Neural cell (in vitro differentiated cells): ENCODE data around the gene RAVER2. TPM values are rescaled to one million over a fixed set of nuclear protein-coding genes. Genes with fewer than 3 reads are reported as not detected.

Experiments used
- H2AFZ ChIP-seq: fragments of 200-600, 300-800 bp; sonication (generic), shearing (Covaris generic); 2 replicates; pipeline ENCODE4 v1.6.0; 2014; ENCODE audit warnings: low read depth, mild to moderate bottlenecking, antibody characterized with exemption, low read length, moderate library complexity
- H3F3A ChIP-seq: fragments of 200-600 bp; shearing (Covaris generic); 2 replicates; pipeline ENCODE4 v1.6.1; 2016; ENCODE audit warnings: mild to moderate bottlenecking, moderate library complexity, mixed read lengths, antibody characterized with exemption, low read length; ENCODE audit not compliant: insufficient read depth, poor library complexity, severe bottlenecking
- H3K27ac ChIP-seq: fragments of 200-600, 300-800 bp; sonication (generic), shearing (Covaris generic); 2 replicates; pipeline ENCODE4 v1.5.1; 2014; ENCODE audit warnings: mild to moderate bottlenecking, low read length, moderate library complexity
- H3K27me3 ChIP-seq: fragments of 300-800, 200-600 bp; sonication (generic), shearing (Covaris generic); 2 replicates; pipeline ENCODE4 v1.6.0; 2014; ENCODE audit warnings: mild to moderate bottlenecking, low read depth, low read length, moderate library complexity; ENCODE audit not compliant: insufficient read depth
- H3K36me3 ChIP-seq: fragments of 300-800, 200-600 bp; sonication (generic), shearing (Covaris generic); 2 replicates; pipeline ENCODE4 v1.5.1; 2014; ENCODE audit warnings: mild to moderate bottlenecking, antibody characterized with exemption, low read length, moderate library complexity; ENCODE audit not compliant: insufficient read depth
- H3K4me2 ChIP-seq: fragments of 300-800, 200-600 bp; sonication (generic), shearing (Covaris generic); 2 replicates; pipeline ENCODE4 v1.6.0; 2014; ENCODE audit warnings: mild to moderate bottlenecking, low read length
- H3K4me3 ChIP-seq: fragments of 300-800, 200-600 bp; sonication (generic), shearing (Covaris generic); 2 replicates; pipeline ENCODE4 v1.5.1; 2014; ENCODE audit warnings: mild to moderate bottlenecking, low read length, moderate library complexity
- H3K79me2 ChIP-seq: fragments of 200-600 bp; shearing (Covaris generic); replicated peaks from 2 replicates; pipeline ENCODE4 v1.6.0; 2014; ENCODE audit warnings: mild to moderate bottlenecking, low read length, moderate library complexity; ENCODE audit not compliant: insufficient read depth
- H3K9ac ChIP-seq: fragments of 300-800, 200-600 bp; sonication (generic), shearing (Covaris generic); 2 replicates; pipeline ENCODE4 v1.6.1; 2016; ENCODE audit warnings: mild to moderate bottlenecking, low read length, mixed read lengths
- H3K9me2 ChIP-seq: fragments of 200-600 bp; shearing (Covaris generic); 2 replicates; pipeline ENCODE4 v1.6.1; 2016; ENCODE audit warnings: mild to moderate bottlenecking, low read length, mixed read lengths; ENCODE audit not compliant: insufficient read depth
- H3K9me3 ChIP-seq: fragments of 200-600, 300-800 bp; sonication (generic), shearing (Covaris generic); 2 replicates; pipeline ENCODE4 v1.6.1; 2016; ENCODE audit warnings: mild to moderate bottlenecking, mixed run types, low read length, moderate library complexity, mixed read lengths
- H4K20me1 ChIP-seq: fragments of 200-600 bp; shearing (Covaris generic); 2 replicates; pipeline ENCODE4 v1.6.1; 2016; ENCODE audit warnings: mild to moderate bottlenecking, mixed run types; ENCODE audit not compliant: insufficient read depth
- EP300 ChIP-seq: fragments of 450-650 bp; conservative IDR thresholded peaks from 2 replicates; pipeline ENCODE4 v1.6.1; 2014; ENCODE audit warnings: antibody characterized with exemption, mild to moderate bottlenecking, moderate library complexity; ENCODE audit not compliant: poor library complexity, severe bottlenecking
- EZH2 ChIP-seq: fragments of 200-600, 300-800 bp; shearing (Covaris generic), sonication (generic); IDR thresholded peaks from 2 replicates; pipeline ENCODE4 v1.6.1; 2014; ENCODE audit warnings: antibody characterized with exemption, low read length, borderline replicate concordance, mild to moderate bottlenecking; ENCODE audit not compliant: insufficient read depth, poor library complexity, severe bottlenecking
- MXI1 ChIP-seq: fragments of 450-650 bp; conservative IDR thresholded peaks from 2 replicates; pipeline ENCODE4 v1.6.1; 2014; ENCODE audit warnings: antibody characterized with exemption, mild to moderate bottlenecking; ENCODE audit not compliant: poor library complexity, severe bottlenecking
- POLR2AphosphoS5 ChIP-seq: IDR thresholded peaks from 2 replicates; pipeline ENCODE4 v1.6.1; 2012
- RAD21 ChIP-seq: fragments of 450-650 bp; conservative IDR thresholded peaks from 2 replicates; pipeline ENCODE4 v1.6.1; 2014; ENCODE audit warnings: antibody characterized with exemption, mild to moderate bottlenecking, moderate library complexity
- SMC3 ChIP-seq: fragments of 450-650 bp; conservative IDR thresholded peaks from 2 replicates; pipeline ENCODE4 v1.6.1; 2014; ENCODE audit warnings: antibody characterized with exemption, mild to moderate bottlenecking, moderate library complexity; ENCODE audit not compliant: poor library complexity
- TAF1 ChIP-seq: IDR thresholded peaks from 2 replicates; pipeline ENCODE4 v1.6.1; 2012; ENCODE audit warnings: low read depth
- polyA plus RNA-seq: library from polyadenylated mRNA; depleted of rRNA; stranded (reverse); fragments of >200 nt; gene quantifications from 2 replicates; pipeline ENCODE4 v1.2.3, GENCODE V29; 2014
- TF ChIP-seq, protein P1 (sequence below): fragments of 450-650 bp; IDR thresholded peaks from 2 replicates; pipeline ENCODE4 v1.5.1; 2014; ENCODE audit warnings: antibody characterized with exemption, mild to moderate bottlenecking, moderate library complexity; ENCODE audit not compliant: poor library complexity, severe bottlenecking
- TF ChIP-seq, protein P2 (sequence below): IDR thresholded peaks from 2 replicates; pipeline ENCODE4 v1.6.1; 2012; ENCODE audit warnings: borderline replicate concordance

Gene RAVER2
- polyA plus RNA-seq, 1 donor from 2014 or later, result 8.1 TPM

GRCh38 chr1:64705591-64705990, 39.3 kb upstream of the RAVER2 start:
- TF ChIP-seq POLR2AphosphoS5 (no peak), MXI1 (no peak), EP300 (no peak), EZH2 (no peak), SMC3 (no peak), RAD21 (no peak), TAF1 (no peak)
- TF ChIP-seq, protein P1, sequence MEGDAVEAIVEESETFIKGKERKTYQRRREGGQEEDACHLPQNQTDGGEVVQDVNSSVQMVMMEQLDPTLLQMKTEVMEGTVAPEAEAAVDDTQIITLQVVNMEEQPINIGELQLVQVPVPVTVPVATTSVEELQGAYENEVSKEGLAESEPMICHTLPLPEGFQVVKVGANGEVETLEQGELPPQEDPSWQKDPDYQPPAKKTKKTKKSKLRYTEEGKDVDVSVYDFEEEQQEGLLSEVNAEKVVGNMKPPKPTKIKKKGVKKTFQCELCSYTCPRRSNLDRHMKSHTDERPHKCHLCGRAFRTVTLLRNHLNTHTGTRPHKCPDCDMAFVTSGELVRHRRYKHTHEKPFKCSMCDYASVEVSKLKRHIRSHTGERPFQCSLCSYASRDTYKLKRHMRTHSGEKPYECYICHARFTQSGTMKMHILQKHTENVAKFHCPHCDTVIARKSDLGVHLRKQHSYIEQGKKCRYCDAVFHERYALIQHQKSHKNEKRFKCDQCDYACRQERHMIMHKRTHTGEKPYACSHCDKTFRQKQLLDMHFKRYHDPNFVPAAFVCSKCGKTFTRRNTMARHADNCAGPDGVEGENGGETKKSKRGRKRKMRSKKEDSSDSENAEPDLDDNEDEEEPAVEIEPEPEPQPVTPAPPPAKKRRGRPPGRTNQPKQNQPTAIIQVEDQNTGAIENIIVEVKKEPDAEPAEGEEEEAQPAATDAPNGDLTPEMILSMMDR, result no peak
- TF ChIP-seq, protein P2, sequence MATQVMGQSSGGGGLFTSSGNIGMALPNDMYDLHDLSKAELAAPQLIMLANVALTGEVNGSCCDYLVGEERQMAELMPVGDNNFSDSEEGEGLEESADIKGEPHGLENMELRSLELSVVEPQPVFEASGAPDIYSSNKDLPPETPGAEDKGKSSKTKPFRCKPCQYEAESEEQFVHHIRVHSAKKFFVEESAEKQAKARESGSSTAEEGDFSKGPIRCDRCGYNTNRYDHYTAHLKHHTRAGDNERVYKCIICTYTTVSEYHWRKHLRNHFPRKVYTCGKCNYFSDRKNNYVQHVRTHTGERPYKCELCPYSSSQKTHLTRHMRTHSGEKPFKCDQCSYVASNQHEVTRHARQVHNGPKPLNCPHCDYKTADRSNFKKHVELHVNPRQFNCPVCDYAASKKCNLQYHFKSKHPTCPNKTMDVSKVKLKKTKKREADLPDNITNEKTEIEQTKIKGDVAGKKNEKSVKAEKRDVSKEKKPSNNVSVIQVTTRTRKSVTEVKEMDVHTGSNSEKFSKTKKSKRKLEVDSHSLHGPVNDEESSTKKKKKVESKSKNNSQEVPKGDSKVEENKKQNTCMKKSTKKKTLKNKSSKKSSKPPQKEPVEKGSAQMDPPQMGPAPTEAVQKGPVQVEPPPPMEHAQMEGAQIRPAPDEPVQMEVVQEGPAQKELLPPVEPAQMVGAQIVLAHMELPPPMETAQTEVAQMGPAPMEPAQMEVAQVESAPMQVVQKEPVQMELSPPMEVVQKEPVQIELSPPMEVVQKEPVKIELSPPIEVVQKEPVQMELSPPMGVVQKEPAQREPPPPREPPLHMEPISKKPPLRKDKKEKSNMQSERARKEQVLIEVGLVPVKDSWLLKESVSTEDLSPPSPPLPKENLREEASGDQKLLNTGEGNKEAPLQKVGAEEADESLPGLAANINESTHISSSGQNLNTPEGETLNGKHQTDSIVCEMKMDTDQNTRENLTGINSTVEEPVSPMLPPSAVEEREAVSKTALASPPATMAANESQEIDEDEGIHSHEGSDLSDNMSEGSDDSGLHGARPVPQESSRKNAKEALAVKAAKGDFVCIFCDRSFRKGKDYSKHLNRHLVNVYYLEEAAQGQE, result no peak
- H3K9me2 ChIP-seq, result no peaks in the 10 kb centered on the region
- no peak overlapping the region for H3K4me2 ChIP-seq
- H3K79me2 ChIP-seq, result no peaks in the 10 kb centered on the region
- H3K36me3 ChIP-seq, result no peaks in the 10 kb centered on the region
- H3F3A ChIP-seq, result no peaks in the 10 kb centered on the region
- H3K9ac ChIP-seq, result no peak overlapping the region
- no peaks in the 10 kb centered on the region for H3K27me3 ChIP-seq
- H3K4me3 ChIP-seq, result no peak overlapping the region
- no peak overlapping the region for H3K27ac ChIP-seq
- no peaks in the 10 kb centered on the region for H4K20me1 ChIP-seq
- no peak overlapping the region for H2AFZ ChIP-seq
- no peaks in the 10 kb centered on the region for H3K9me3 ChIP-seq

GRCh38 chr1:64711266-64711665, 33.6 kb upstream of the RAVER2 start:
- Histone ChIP-seq H3K79me2 (no peaks in the 10 kb centered on the region), H3K9me2 (no peaks in the 10 kb centered on the region), H3K9ac (no peak overlapping the region), H3F3A (no peaks in the 10 kb centered on the region), H3K4me3 (no peak overlapping the region), H2AFZ (no peak overlapping the region), H3K27ac (no peak overlapping the region), H3K27me3 (no peaks in the 10 kb centered on the region), H4K20me1 (no peaks in the 10 kb centered on the region), H3K9me3 (no peaks in the 10 kb centered on the region), H3K36me3 (no peaks in the 10 kb centered on the region), H3K4me2 (no peak overlapping the region)
- no peak for TF ChIP-seq EZH2
- TF ChIP-seq TAF1, result no peak
- TF ChIP-seq, protein P2, result no peak
- no peak for TF ChIP-seq MXI1
- TF ChIP-seq POLR2AphosphoS5, result no peak
